ENCODE data around the gene VILL.

VILL gene

DNA sequence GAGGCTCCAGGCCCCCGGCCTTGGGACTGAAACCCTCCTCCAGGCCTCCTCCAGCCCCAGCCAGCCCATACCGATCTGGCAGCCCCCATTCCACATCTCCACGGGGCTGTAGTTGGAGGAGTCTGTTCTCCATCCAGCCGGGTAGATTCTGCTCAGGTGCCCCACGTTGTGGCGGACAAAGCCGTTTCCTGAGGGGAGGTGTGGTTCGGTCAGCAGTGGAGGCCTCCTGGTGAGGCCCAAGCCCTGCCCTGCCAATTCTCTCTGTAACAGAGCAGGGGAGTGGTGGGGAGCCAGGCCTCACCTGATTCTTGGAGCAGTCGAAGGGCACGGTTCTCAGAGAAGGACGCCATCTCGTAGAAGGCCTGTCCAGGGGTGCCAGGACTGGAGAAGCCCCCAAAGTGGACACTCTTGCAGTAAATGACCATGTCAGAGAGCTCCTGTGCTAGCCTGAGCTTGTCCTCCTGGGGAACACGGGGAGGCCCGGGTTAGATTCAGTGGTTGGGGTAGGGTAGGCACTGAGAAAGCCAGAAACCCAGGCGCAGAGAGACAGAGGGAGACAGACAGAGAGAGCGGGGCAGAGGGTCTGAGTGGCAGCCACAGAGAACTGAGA, 18.5 kb downstream of the VILL start:
- peaks cover 27% of the 10 kb centered on the region for H3K36me3 ChIP-seq (ENCODE audit: control insufficient read depth, insufficient read depth, low read length)
- no peak overlapping the region for H3K9ac ChIP-seq (ENCODE audit: low read length)
- H3K4me3 ChIP-seq (ENCODE audit: low read depth, low read length), result no peak overlapping the region
- H3K9me3 ChIP-seq (ENCODE audit: control insufficient read depth, insufficient read depth, low read depth, low read length), result no peaks in the 10 kb centered on the region
- no peak overlapping the region for H3K27ac ChIP-seq (ENCODE audit: low read depth, low read length)
- H3K4me1 ChIP-seq (ENCODE audit: control insufficient read depth, insufficient read depth, low read length), result no peaks in the 10 kb centered on the region
- H3K27me3 ChIP-seq (ENCODE audit: control insufficient read depth, insufficient read depth, low read length), result no peaks in the 10 kb centered on the region

DNA sequence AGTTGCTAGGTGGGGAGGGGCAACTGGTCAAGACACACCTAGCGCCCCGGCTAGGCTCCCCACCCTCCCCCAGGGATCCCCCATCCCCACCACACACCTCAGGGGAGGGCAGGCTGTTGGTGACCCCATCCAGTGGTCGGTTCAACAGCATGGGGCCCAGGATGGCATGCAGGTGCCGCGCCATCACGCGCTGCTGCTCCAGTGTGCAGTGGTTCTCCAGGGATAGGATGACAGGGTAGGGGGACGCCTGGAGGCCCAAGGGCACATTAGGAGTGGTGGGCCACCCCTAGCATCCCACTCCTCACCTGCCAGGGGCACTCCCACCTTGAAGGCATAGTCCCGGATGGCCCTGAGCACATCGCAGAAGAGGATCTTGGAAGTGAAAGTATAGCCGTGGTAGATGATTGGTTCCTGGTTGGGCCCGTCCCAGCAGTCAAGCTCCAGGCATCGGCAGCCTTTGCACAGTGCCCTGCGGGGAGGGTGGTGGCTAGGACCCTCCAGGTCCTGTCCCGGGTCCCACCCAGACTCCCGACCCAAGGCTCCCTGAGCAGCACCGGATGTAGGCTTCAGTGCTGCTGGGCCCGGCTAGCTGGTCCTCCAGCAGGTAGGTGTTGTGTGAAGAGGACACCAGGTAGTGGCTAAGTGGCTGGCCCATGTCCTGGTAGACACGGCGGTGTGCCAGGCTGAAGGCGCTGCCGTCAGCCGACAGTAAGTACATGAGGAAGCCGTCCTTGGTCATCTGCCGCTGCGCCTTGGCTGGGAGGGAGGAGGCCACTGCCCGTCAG, 19.4 kb downstream of the VILL start:
- peaks cover 31% of the 10 kb centered on the region for H3K36me3 ChIP-seq (ENCODE audit: control insufficient read depth, insufficient read depth, low read length)
- no peak overlapping the region for H3K4me3 ChIP-seq (ENCODE audit: low read depth, low read length)
- no peaks in the 10 kb centered on the region for H3K4me1 ChIP-seq (ENCODE audit: control insufficient read depth, insufficient read depth, low read length)
- H3K27ac ChIP-seq (ENCODE audit: low read depth, low read length), result no peak overlapping the region
- no peak overlapping the region for H3K9ac ChIP-seq (ENCODE audit: low read length)
- no peaks in the 10 kb centered on the region for H3K9me3 ChIP-seq (ENCODE audit: control insufficient read depth, insufficient read depth, low read depth, low read length)
- H3K27me3 ChIP-seq (ENCODE audit: control insufficient read depth, insufficient read depth, low read length), result no peaks in the 10 kb centered on the region

GRCh38 chr3:38011111-38011510, 20.5 kb downstream of the VILL start:
- peaks cover 42% of the 10 kb centered on the region for H3K36me3 ChIP-seq (ENCODE audit: control insufficient read depth, insufficient read depth, low read length)
- no peaks in the 10 kb centered on the region for H3K27me3 ChIP-seq (ENCODE audit: control insufficient read depth, insufficient read depth, low read length)
- H3K4me3 ChIP-seq (ENCODE audit: low read depth, low read length), result no peak overlapping the region
- H3K4me1 ChIP-seq (ENCODE audit: control insufficient read depth, insufficient read depth, low read length), result no peaks in the 10 kb centered on the region
- H3K9me3 ChIP-seq (ENCODE audit: control insufficient read depth, insufficient read depth, low read depth, low read length), result no peaks in the 10 kb centered on the region
- H3K27ac ChIP-seq (ENCODE audit: low read depth, low read length), result peak overlapping the region; percentile 18; the same call in 1 of the 2 replicates
- H3K9ac ChIP-seq (ENCODE audit: low read length), result no peak overlapping the region

- no peaks in the 10 kb centered on the region for H3K9me3 ChIP-seq (ENCODE audit: control insufficient read depth, insufficient read depth, low read depth, low read length)
- H3K27ac ChIP-seq (ENCODE audit: low read depth, low read length), result no peak overlapping the region
- H3K9ac ChIP-seq (ENCODE audit: low read length), result no peak overlapping the region
- peaks cover 53% of the 10 kb centered on the region for H3K36me3 ChIP-seq (ENCODE audit: control insufficient read depth, insufficient read depth, low read length)
- no peak overlapping the region for H3K4me3 ChIP-seq (ENCODE audit: low read depth, low read length)
- H3K27me3 ChIP-seq (ENCODE audit: control insufficient read depth, insufficient read depth, low read length), result no peaks in the 10 kb centered on the region
- H3K4me1 ChIP-seq (ENCODE audit: control insufficient read depth, insufficient read depth, low read length), result no peaks in the 10 kb centered on the region; the same call in 1 of the 2 replicates
These were observed 24.9 kb downstream of the VILL start for GRCh38 chr3:38015485-38015884.

- no peaks in the 10 kb centered on the region for H3K9me3 ChIP-seq (ENCODE audit: control insufficient read depth, insufficient read depth, low read depth, low read length)
- H3K27ac ChIP-seq (ENCODE audit: low read depth, low read length), result no peak overlapping the region
- no peak overlapping the region for H3K9ac ChIP-seq (ENCODE audit: low read length)
- H3K4me1 ChIP-seq (ENCODE audit: control insufficient read depth, insufficient read depth, low read length), result no peaks in the 10 kb centered on the region; the same call in 1 of the 2 replicates
- H3K36me3 ChIP-seq (ENCODE audit: control insufficient read depth, insufficient read depth, low read length), result peaks cover 51% of the 10 kb centered on the region
- no peak overlapping the region for H3K4me3 ChIP-seq (ENCODE audit: low read depth, low read length)
- H3K27me3 ChIP-seq (ENCODE audit: control insufficient read depth, insufficient read depth, low read length), result no peaks in the 10 kb centered on the region
These were observed 25.4 kb downstream of the VILL start for GRCh38 chr3:38015984-38016383.

DNA sequence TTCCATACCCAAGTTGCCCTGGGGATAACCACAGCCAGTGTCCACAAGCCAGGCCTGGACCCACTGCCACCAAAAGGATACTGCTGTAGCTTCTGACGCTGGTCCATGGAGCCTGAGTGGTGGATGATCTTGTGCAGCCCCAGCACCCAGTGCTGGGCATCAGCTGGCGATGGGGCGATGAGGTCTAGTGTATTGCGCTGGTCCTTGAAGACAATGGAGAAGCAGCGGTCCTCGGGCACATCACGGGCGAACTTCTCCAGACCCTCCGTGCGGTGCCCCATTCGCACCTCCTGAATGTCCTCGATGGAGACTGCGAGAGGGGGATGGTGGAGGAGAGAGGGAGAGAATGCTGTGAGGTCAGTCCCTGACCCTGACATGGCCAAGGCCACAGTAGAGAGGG, 25.8 kb downstream of the VILL start:
- H3K9ac ChIP-seq (ENCODE audit: low read length), result no peak overlapping the region
- no peak overlapping the region for H3K27ac ChIP-seq (ENCODE audit: low read depth, low read length)
- no peaks in the 10 kb centered on the region; the same call in 1 of the 2 replicates for H3K4me1 ChIP-seq (ENCODE audit: control insufficient read depth, insufficient read depth, low read length)
- no peaks in the 10 kb centered on the region for H3K9me3 ChIP-seq (ENCODE audit: control insufficient read depth, insufficient read depth, low read depth, low read length)
- no peaks in the 10 kb centered on the region for H3K27me3 ChIP-seq (ENCODE audit: control insufficient read depth, insufficient read depth, low read length)
- no peak overlapping the region for H3K4me3 ChIP-seq (ENCODE audit: low read depth, low read length)
- peaks cover 47% of the 10 kb centered on the region for H3K36me3 ChIP-seq (ENCODE audit: control insufficient read depth, insufficient read depth, low read length)

DNA sequence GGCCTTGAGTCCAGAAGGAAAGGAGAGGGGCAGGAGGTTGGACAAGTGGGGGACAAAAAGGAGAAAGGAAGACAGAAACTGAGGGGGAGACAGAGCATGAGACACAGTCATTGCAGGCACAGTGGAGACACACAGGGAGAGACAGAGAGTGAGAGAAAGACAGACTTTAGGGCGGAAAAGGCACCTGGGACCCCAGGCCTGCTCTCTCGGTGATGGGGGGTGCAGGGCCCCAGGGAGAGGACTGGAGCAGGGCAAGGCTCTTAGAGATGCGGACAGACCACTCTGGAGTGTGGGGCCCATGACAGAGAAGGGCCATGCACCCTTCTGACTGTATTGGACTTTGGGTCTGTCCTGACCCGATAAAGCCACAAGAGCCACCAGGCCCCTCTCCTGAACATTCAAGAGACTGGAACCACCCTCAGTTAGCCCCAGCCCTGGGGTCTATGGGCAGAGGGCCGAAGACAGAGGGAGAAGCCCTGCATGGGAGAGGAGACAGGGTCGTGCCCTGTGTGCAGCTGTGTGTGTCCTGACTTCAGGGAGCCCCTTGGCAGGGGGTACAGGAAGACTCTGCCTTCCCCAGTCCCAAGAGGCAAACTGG, 26.4 kb downstream of the VILL start:
- H3K36me3 ChIP-seq (ENCODE audit: control insufficient read depth, insufficient read depth, low read length), result peaks cover 45% of the 10 kb centered on the region
- H3K27ac ChIP-seq (ENCODE audit: low read depth, low read length), result no peak overlapping the region
- H3K9ac ChIP-seq (ENCODE audit: low read length), result no peak overlapping the region
- no peaks in the 10 kb centered on the region; the same call in 1 of the 2 replicates for H3K4me1 ChIP-seq (ENCODE audit: control insufficient read depth, insufficient read depth, low read length)
- no peaks in the 10 kb centered on the region for H3K27me3 ChIP-seq (ENCODE audit: control insufficient read depth, insufficient read depth, low read length)
- H3K9me3 ChIP-seq (ENCODE audit: control insufficient read depth, insufficient read depth, low read depth, low read length), result no peaks in the 10 kb centered on the region
- no peak overlapping the region for H3K4me3 ChIP-seq (ENCODE audit: low read depth, low read length)

DNA sequence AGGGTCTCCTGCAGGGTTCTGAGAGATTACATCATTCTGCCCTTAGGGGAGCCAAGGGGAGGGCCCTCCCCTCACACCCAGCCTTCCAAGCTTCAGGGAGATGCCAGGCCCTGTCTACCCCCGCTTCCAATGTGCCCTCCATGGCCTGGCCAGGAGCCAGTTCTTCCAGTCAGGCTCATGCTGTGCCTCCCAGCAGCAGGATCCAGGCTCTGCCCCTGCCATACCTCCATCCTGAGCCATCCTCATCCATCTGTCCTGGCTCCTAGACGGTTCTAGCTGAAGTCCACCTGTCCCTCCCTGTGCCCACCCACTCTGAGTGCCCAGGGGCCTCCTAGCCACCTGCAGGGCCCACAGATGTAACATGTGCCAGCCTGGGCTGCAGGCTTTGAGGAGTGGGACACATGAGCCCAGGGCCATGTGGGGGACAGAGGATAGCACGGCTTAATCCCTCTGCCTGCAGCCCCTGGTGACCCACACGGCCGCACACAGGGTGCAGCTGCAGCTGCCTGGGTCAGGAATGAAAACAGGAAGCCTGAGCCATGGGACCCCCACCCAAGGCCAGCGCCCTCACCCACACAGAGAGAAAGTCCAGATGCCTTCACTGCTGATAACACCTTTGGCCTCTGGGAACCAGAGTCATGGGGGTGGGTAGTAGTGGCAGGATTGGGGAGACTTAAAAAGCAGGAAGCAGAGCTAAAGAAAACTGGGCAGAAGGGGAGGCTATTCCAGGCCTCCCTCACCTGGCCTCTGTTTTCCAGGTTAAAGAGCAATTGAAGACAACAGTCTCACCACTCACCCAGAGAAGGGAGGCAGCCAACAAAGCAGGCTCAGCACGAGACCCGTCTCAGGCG, 27.1 kb downstream of the VILL start:
- Histone ChIP-seq H3K27ac (ENCODE audit: low read depth, low read length) (no peak overlapping the region), H3K4me3 (ENCODE audit: low read depth, low read length) (no peak overlapping the region), H3K9ac (ENCODE audit: low read length) (no peak overlapping the region), H3K27me3 (ENCODE audit: control insufficient read depth, insufficient read depth, low read length) (no peaks in the 10 kb centered on the region), H3K36me3 (ENCODE audit: control insufficient read depth, insufficient read depth, low read length) (peaks cover 45% of the 10 kb centered on the region), H3K9me3 (ENCODE audit: control insufficient read depth, insufficient read depth, low read depth, low read length) (no peaks in the 10 kb centered on the region), H3K4me1 (ENCODE audit: control insufficient read depth, insufficient read depth, low read length) (no peaks in the 10 kb centered on the region; the same call in 1 of the 2 replicates)

- H3K27ac ChIP-seq (ENCODE audit: low read depth, low read length), result no peak overlapping the region
- H3K4me1 ChIP-seq (ENCODE audit: control insufficient read depth, insufficient read depth, low read length), result peaks cover 2% of the 10 kb centered on the region
- H3K27me3 ChIP-seq (ENCODE audit: control insufficient read depth, insufficient read depth, low read length), result no peaks in the 10 kb centered on the region
- no peaks in the 10 kb centered on the region for H3K9me3 ChIP-seq (ENCODE audit: control insufficient read depth, insufficient read depth, low read depth, low read length)
- H3K4me3 ChIP-seq (ENCODE audit: low read depth, low read length), result no peak overlapping the region
- H3K36me3 ChIP-seq (ENCODE audit: control insufficient read depth, insufficient read depth, low read length), result peaks cover 45% of the 10 kb centered on the region
- H3K9ac ChIP-seq (ENCODE audit: low read length), result no peak overlapping the region
These were observed 28.0 kb downstream of the VILL start for GRCh38 chr3:38018296-38019266.
